PC-9 (cell line): ENCODE data around the gene MTUS2. TPM values are rescaled to one million over a fixed set of nuclear protein-coding genes. Genes with fewer than 3 reads are reported as not detected.

ENCODE experiments used
- BruUV-seq: library from RNA; stranded (reverse); fragments of 400-500 nt; replicated peaks from 2 replicates; lab custom pipeline; 2021; lab: Mats Ljungman, UMichigan
- CTCF ChIA-PET: fragments of 300-600 bp; sonication (Branson Sonifier 250); formaldehyde crosslinking; loops from one replicate; lab custom pipeline; 2022; ENCODE audit warnings: antibody characterized with exemption; lab: Charles Lee
- POLR2A ChIA-PET: fragments of 300-600 bp; sonication (Branson Sonifier 250); formaldehyde crosslinking; loops from one replicate; lab custom pipeline; 2022; ENCODE audit warnings: antibody characterized with exemption; ENCODE audit not compliant: unreplicated experiment; lab: Charles Lee
- DNase-seq, 2 experiments: peaks; one replicate each; pipeline versions ENCODE4 v3.0.0 to v3.0.0-alpha.2; 2015 to 2022; ENCODE audit warnings: mixed read lengths in 1 of 2
- H2AFZ ChIP-seq: fragments of 200-600 bp; sonication (generic); 2 replicates; pipeline ENCODE4 v1.8.1; 2017; ENCODE audit warnings: antibody characterized with exemption
- H3F3A ChIP-seq: fragments of 200-600 bp; sonication (generic); 2 replicates; pipeline ENCODE4 v1.8.1; 2017; ENCODE audit warnings: antibody characterized with exemption, mild to moderate bottlenecking, low read depth; ENCODE audit not compliant: insufficient read depth
- H3K27ac ChIP-seq: fragments of 200-600 bp; sonication (generic); 2 replicates; pipeline ENCODE4 v1.6.1; 2016; ENCODE audit warnings: mixed run types
- H3K27me3 ChIP-seq: fragments of 200-600 bp; sonication (generic); 2 replicates; pipeline ENCODE4 v1.6.1; 2016; ENCODE audit warnings: low read depth, mixed run types; ENCODE audit not compliant: insufficient read depth
- H3K36me3 ChIP-seq: fragments of 200-600 bp; sonication (generic); 2 replicates; pipeline ENCODE4 v1.6.1; 2016; ENCODE audit warnings: low read depth, mixed run types
- H3K4me1 ChIP-seq: fragments of 200-600 bp; sonication (generic); replicated peaks from 2 replicates; pipeline ENCODE4 v1.6.1; 2016; ENCODE audit warnings: mixed run types; ENCODE audit not compliant: insufficient read depth
- H3K4me2 ChIP-seq: fragments of 200-600 bp; sonication (generic); 2 replicates; pipeline ENCODE4 v1.6.1; 2017; ENCODE audit warnings: mixed run types
- H3K4me3 ChIP-seq: fragments of 200-600 bp; sonication (generic); 2 replicates; pipeline ENCODE4 v1.6.1; 2016; ENCODE audit warnings: mixed run types
- H3K79me2 ChIP-seq: fragments of 200-600 bp; sonication (generic); 2 replicates; pipeline ENCODE4 v1.6.1; 2017; ENCODE audit warnings: low read depth, mixed run types
- H3K9me2 ChIP-seq: fragments of 200-600 bp; sonication (generic); 2 replicates; pipeline ENCODE4 v1.8.1; 2017; ENCODE audit warnings: mild to moderate bottlenecking; ENCODE audit not compliant: insufficient read depth
- H3K9me3 ChIP-seq: fragments of 200-600 bp; sonication (generic); 2 replicates; pipeline ENCODE4 v1.8.1; 2016; ENCODE audit warnings: low read depth; ENCODE audit not compliant: insufficient read depth
- H4K20me1 ChIP-seq: fragments of 200-600 bp; sonication (generic); 2 replicates; pipeline ENCODE4 v1.8.1; 2017; ENCODE audit not compliant: insufficient read depth
- CTCF ChIP-seq: fragments of 200-600 bp; sonication (generic); conservative IDR thresholded peaks from 2 replicates; pipeline ENCODE4 v1.6.1; 2017; ENCODE audit warnings: mixed run types, antibody characterized with exemption, mild to moderate bottlenecking, moderate library complexity
- EZH2 ChIP-seq: fragments of 200-600 bp; sonication (generic); IDR thresholded peaks from 2 replicates; pipeline ENCODE4 v1.8.0; 2017; ENCODE audit warnings: antibody characterized with exemption, low read depth
- intact Hi-C: fragments of 100-400 bp; cut with micrococcal nuclease; formaldehyde crosslinking; loops from one replicate; pipeline ENCODE4 v1.10.0; 2022; ENCODE audit not compliant: unreplicated experiment
- total RNA-seq: library from RNA; stranded (reverse); gene quantifications from 2 replicates; pipeline ENCODE4 v1.2.3, GENCODE V29; 2021

Gene MTUS2
- total RNA-seq, 1 experiment from 2014 or later, result not detected

- H3K79me2 ChIP-seq, result no peaks in the 10 kb centered on the region
- peaks cover 31% of the 10 kb centered on the region for H3K27me3 ChIP-seq
- TF ChIP-seq CTCF (no peak), EZH2 (no peak)
- intact Hi-C loops, result no loop called here
- H3K9me3 ChIP-seq, result no peaks in the 10 kb centered on the region
- no peak overlapping the region for H3K4me3 ChIP-seq
- no peak for DNase-seq
- H4K20me1 ChIP-seq, result no peaks in the 10 kb centered on the region
- H3K4me1 ChIP-seq, result no peaks in the 10 kb centered on the region
- H3K27ac ChIP-seq, result no peak overlapping the region
- BruUV-seq, result no TSS peak
- no peaks in the 10 kb centered on the region for H3K36me3 ChIP-seq
- H3K9me2 ChIP-seq, result no peaks in the 10 kb centered on the region
- CTCF ChIA-PET, result no interaction called here
- no peaks in the 10 kb centered on the region for H3F3A ChIP-seq
- POLR2A ChIA-PET, result no interaction called here
- H2AFZ ChIP-seq, result no peak overlapping the region
- H3K4me2 ChIP-seq, result no peak overlapping the region
Measured at GRCh38 chr13:28889086-28889732, 69.1 kb downstream of the MTUS2 start.

GRCh38 chr13:28890712-28891111, 70.6 kb downstream of the MTUS2 start:
- ChIA-PET CTCF (no interaction called here), POLR2A (no interaction called here)
- Histone ChIP-seq H3K36me3 (no peaks in the 10 kb centered on the region), H3K4me1 (no peaks in the 10 kb centered on the region), H3K79me2 (no peaks in the 10 kb centered on the region), H3K27ac (no peak overlapping the region), H3K4me3 (no peak overlapping the region), H3K9me3 (no peaks in the 10 kb centered on the region), H2AFZ (no peak overlapping the region), H4K20me1 (no peaks in the 10 kb centered on the region), H3K4me2 (no peak overlapping the region), H3F3A (no peaks in the 10 kb centered on the region), H3K27me3 (peaks cover 25% of the 10 kb centered on the region), H3K9me2 (no peaks in the 10 kb centered on the region)
- intact Hi-C loops, result no loop called here
- DNase-seq, result no peak
- no TSS peak for BruUV-seq
- TF ChIP-seq CTCF (no peak), EZH2 (no peak)

GRCh38 chr13:28918030-28918429, 97.9 kb downstream of the MTUS2 start:
- ChIA-PET POLR2A (no interaction called here), CTCF (no interaction called here)
- Histone ChIP-seq H4K20me1 (no peaks in the 10 kb centered on the region; the same call in 1 of the 2 replicates), H3K27ac (no peak overlapping the region), H3K4me2 (no peak overlapping the region), H3K4me3 (no peak overlapping the region), H3K27me3 (peaks cover 14% of the 10 kb centered on the region; the same call in 1 of the 2 replicates), H3K4me1 (no peaks in the 10 kb centered on the region), H3K36me3 (no peaks in the 10 kb centered on the region), H3K79me2 (no peaks in the 10 kb centered on the region), H3F3A (no peaks in the 10 kb centered on the region), H3K9me2 (no peaks in the 10 kb centered on the region), H3K9me3 (no peaks in the 10 kb centered on the region), H2AFZ (no peak overlapping the region)
- intact Hi-C loops, result no loop called here
- DNase-seq, result no peak
- no TSS peak for BruUV-seq
- TF ChIP-seq CTCF, result no peak
- TF ChIP-seq EZH2, result no peak
